ENCODE data around the gene GFAP.

GRCh38 chr17:44887016-44887415, 28.3 kb downstream of the GFAP start:
- TF ChIP-seq CTCF (IDR thresholded peaks at IDR 0.05; ENCODE audit: poor library complexity) (no peak), EZH2 (IDR thresholded peaks at IDR 0.05; ENCODE audit: borderline replicate concordance) (no peak), EZH2phosphoT487 (IDR thresholded peaks at IDR 0.05; ENCODE audit: low read depth, severe bottlenecking, unreplicated experiment) (no peak)
